HG02970 (cell line): ENCODE measurements around the gene MIF4GD.
"Not testable (repeated sequence)": the region's sequence is repeated elsewhere in the genome, so short reads cannot be mapped to it uniquely, and the experiment has no call there.

ENCODE experiments used
- ATAC-seq: cut with Tn5 transposase; IDR thresholded peaks from one replicate; pipeline ENCODE4 v1.9.1; 2021; ENCODE audit warnings: mild to moderate bottlenecking, moderate library complexity, moderate number of reproducible peaks; ENCODE audit not compliant: unreplicated experiment, low FRiP score

MIF4GD gene

GRCh38 chr17:75270966-75271232, at the start of gene MIF4GD:
TSS of gene MIF4GD (minus strand) at chr17:75271231. CDS start at chr17:75270195, 1,036 bp downstream.
- no peak for ATAC-seq

- peak; percentile 42 for ATAC-seq
Measured at GRCh38 chr17:75319904-75320691, 49.1 kb upstream of the MIF4GD start.

GRCh38 chr17:75318615-75319222, 47.7 kb upstream of the MIF4GD start:
- no peak for ATAC-seq

- no peak for ATAC-seq
Measured at GRCh38 chr17:75318211-75318610, 47.2 kb upstream of the MIF4GD start.

- no peak for ATAC-seq
Measured at GRCh38 chr17:75317671-75318070, 46.6 kb upstream of the MIF4GD start.

GRCh38 chr17:75316253-75316652, 45.2 kb upstream of the MIF4GD start:
- no peak for ATAC-seq

- no peak for ATAC-seq
Measured at GRCh38 chr17:75315541-75316243, 44.7 kb upstream of the MIF4GD start.

- ATAC-seq = no peak
Measured at GRCh38 chr17:75313941-75314551, 43.0 kb upstream of the MIF4GD start.

GRCh38 chr17:75308732-75309629, 38.0 kb upstream of the MIF4GD start:
- ATAC-seq = no peak

GRCh38 chr17:75307957-75308731, 37.1 kb upstream of the MIF4GD start:
- no peak for ATAC-seq

GRCh38 chr17:75301502-75302206, 30.6 kb upstream of the MIF4GD start:
- ATAC-seq = no peak

- ATAC-seq = no peak
Measured at GRCh38 chr17:75301049-75301448, 30.0 kb upstream of the MIF4GD start.

- ATAC-seq = no peak
Measured at GRCh38 chr17:75300280-75300679, 29.2 kb upstream of the MIF4GD start.

GRCh38 chr17:75295201-75296158, 24.4 kb upstream of the MIF4GD start:
- peak; percentile 57 for ATAC-seq

- ATAC-seq = not testable (repeated sequence)
Measured at GRCh38 chr17:75292810-75293448, 21.9 kb upstream of the MIF4GD start.

- peak; percentile 12 for ATAC-seq
Measured at GRCh38 chr17:75289832-75290337, 18.9 kb upstream of the MIF4GD start.
